RWPE1 (cell line): ENCODE results near the gene RNF214.

ENCODE experiments used
- CTCF ChIA-PET: fragments of 350-600 bp; sonication (Branson Sonifier 250); formaldehyde crosslinking; extraction: SDS; loops from one replicate; lab custom pipeline; 2021; lab: Yijun Ruan, JAX
- POLR2A ChIA-PET: fragments of 400-600 bp; formaldehyde crosslinking; extraction: SDS; loops from one replicate; lab custom pipeline; 2020; ENCODE audit warnings: antibody characterized with exemption; ENCODE audit not compliant: low non-redundant PET; lab: Yijun Ruan, JAX
- DNase-seq: peaks from one replicate; pipeline ENCODE4 v3.0.0; 2012; ENCODE audit warnings: low spot score
- H3K27ac ChIP-seq: fragments of 450-650 bp; 2 replicates; pipeline ENCODE4 v1.5.1; 2017
- CTCF ChIP-seq: fragments of 450-650 bp; conservative IDR thresholded peaks from 2 replicates; pipeline ENCODE4 v1.5.1; 2017; ENCODE audit warnings: low read depth, mild to moderate bottlenecking

RNF214 gene

GRCh38 chr11:117313828-117314768, 81.6 kb downstream of the RNF214 start:
- ChIA-PET CTCF (no interaction called here), POLR2A (no interaction called here)
- peak overlapping the region; percentile 65 for H3K27ac ChIP-seq
- DNase-seq = no peak
- no peak for TF ChIP-seq CTCF

GRCh38 chr11:117314840-117315239, 82.4 kb downstream of the RNF214 start:
- no peak for TF ChIP-seq CTCF
- peak overlapping the region; percentile 65 for H3K27ac ChIP-seq
- DNase-seq = no peak
- ChIA-PET POLR2A (interaction anchor here (1.0 kb wide), 1 partner anchor 14 kb away, joined by 3 read pairs; no protein-coding TSS in a partner anchor), CTCF (no interaction called here)

GRCh38 chr11:117315285-117316196, 83.1 kb downstream of the RNF214 start:
- CTCF ChIA-PET = interaction anchor here (0.6 kb wide), 1 partner anchor 20 kb away, joined by 4 read pairs; no protein-coding TSS in a partner anchor
- no peak for DNase-seq
- TF ChIP-seq CTCF = no peak
- POLR2A ChIA-PET = interaction anchor here (1.0 kb wide), 1 partner anchor 13 kb away, joined by 3 read pairs; no protein-coding TSS in a partner anchor
- H3K27ac ChIP-seq = peak overlapping the region; percentile 65

GRCh38 chr11:117316197-117316961, 83.9 kb downstream of the RNF214 start, which contains the start of gene BACE1:
BACE1 (minus strand) TSS chr11:117316256; CDS start chr11:117315795, 461 bp downstream.
- ChIA-PET CTCF (interaction anchor here (0.6 kb wide), 1 partner anchor 19 kb away, joined by 4 read pairs; no protein-coding TSS in a partner anchor), POLR2A (no interaction called here)
- peak within 1 kb of the TSS; percentile 65 for H3K27ac ChIP-seq
- TF ChIP-seq CTCF = peak; percentile 65
- DNase-seq = peak; percentile 82

- POLR2A ChIA-PET = no interaction called here
- CTCF ChIA-PET = interaction anchor here (0.7 kb wide), 1 partner anchor 920 kb away, joined by 3 read pairs; no protein-coding TSS in a partner anchor
- no peak for DNase-seq
- H3K27ac ChIP-seq = no peak overlapping the region
- TF ChIP-seq CTCF = no peak
Observed at GRCh38 chr11:117318738-117319137, 86.3 kb downstream of the RNF214 start.
